Activated CD4-positive, alpha-beta T cell treated with anti-CD3 and anti-CD28 coated beads for 36 hours (primary cell): ENCODE data around the gene PCK2. TPM values are rescaled to one million over a fixed set of nuclear protein-coding genes. Genes with fewer than 3 reads are reported as not detected.

ENCODE experiments used
- ATAC-seq: fragments of 200-7000 bp; cut with Tn5 transposase; one replicate; pipeline ENCODE4 v1.10.0; 2021; ENCODE audit warnings: mild to moderate bottlenecking, moderate library complexity
- CTCF ChIA-PET: fragments of 350-600 bp; sonication (Branson Sonifier 250); formaldehyde crosslinking; loops from one replicate; lab custom pipeline; 2021; ENCODE audit warnings: antibody characterized with exemption; lab: Charles Lee
- POLR2A ChIA-PET: fragments of 350-600 bp; sonication (Branson Sonifier 250); formaldehyde crosslinking; loops from one replicate; lab custom pipeline; 2021; ENCODE audit warnings: antibody characterized with exemption, inconsistent platforms; lab: Charles Lee
- DNase-seq: peaks from one replicate; pipeline ENCODE4 v3.0.0-alpha.2; 2020
- H3K27ac Mint-ChIP-seq: one replicate; pipeline ENCODE4 v1.8.0; 2021; ENCODE audit warnings: mixed read lengths
- H3K27me3 Mint-ChIP-seq: one replicate; pipeline ENCODE4 v1.8.0; 2021; ENCODE audit warnings: mixed read lengths
- H3K36me3 Mint-ChIP-seq: one replicate; pipeline ENCODE4 v1.8.0; 2021; ENCODE audit warnings: low read depth, mixed read lengths
- H3K4me1 Mint-ChIP-seq: one replicate; pipeline ENCODE4 v1.8.0; 2021; ENCODE audit warnings: mixed read lengths
- H3K4me3 Mint-ChIP-seq: one replicate; pipeline ENCODE4 v1.8.0; 2021; ENCODE audit warnings: mild to moderate bottlenecking, moderate library complexity, mixed read lengths
- H3K9me3 Mint-ChIP-seq: one replicate; pipeline ENCODE4 v1.8.0; 2021; ENCODE audit warnings: low read depth, mixed read lengths
- intact Hi-C, 2 experiments: fragments of 100-400 bp; cut with DNase I in 1 of 2; cut with micrococcal nuclease in 1 of 2; formaldehyde crosslinking; loops; one replicate each; pipeline versions ENCODE4 v1.14.2 to v1.15.1; 2022 to 2024; cut with DNase I, micrococcal nuclease
- total RNA-seq, 2 experiments: library from RNA; stranded (reverse); gene quantifications; one replicate each; pipeline ENCODE4 v1.2.3, GENCODE V29; 2021

The PCK2 gene
- total RNA-seq, 2 experiments from 2014 or later = 101 to 115 TPM

DNA sequence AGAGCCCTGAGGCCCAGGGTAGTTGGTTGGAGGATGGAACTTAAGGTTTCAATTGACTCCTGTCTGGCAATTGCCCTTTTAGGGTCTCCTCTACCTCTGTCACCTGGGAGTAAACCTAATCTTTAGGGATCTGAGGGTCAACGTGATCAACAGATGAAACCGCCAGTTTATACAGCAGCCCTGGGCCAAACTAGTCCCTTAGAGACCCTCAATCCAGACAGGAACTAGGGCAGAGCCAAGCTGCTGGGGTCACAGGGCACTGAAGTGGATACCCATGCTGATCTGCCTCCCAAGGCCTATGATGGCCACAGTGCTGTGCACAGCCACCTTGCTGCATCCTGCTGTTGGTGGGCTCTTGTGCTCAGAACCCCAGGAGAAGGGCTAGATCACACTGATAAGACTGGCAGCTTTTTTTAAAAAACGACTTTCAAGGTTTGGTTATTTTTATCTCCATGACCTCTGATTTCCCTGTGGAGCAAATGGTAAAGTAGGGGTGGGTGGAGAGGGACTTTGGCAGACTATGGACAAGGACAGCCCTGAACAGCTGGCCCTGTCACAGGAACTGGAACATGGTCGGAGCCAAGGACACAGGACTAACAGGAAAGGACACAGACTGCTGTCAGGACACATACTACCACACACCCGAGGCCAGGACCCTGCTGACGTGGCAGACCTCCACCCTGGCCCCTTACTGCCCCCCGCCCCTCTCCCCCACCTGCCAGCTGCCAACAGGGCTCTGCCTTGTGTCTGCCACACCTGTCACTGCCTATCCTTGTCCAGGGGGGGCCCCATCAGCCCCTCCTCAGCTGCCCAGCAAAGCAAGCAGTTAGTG, 36.8 kb downstream of the PCK2 start:
- Mint-ChIP-seq H3K4me1 (peaks cover 23% of the 10 kb centered on the region), H3K27ac (peak overlapping the region; percentile 1), H3K36me3 (no peaks in the 10 kb centered on the region), H3K9me3 (no peaks in the 10 kb centered on the region), H3K27me3 (no peaks in the 10 kb centered on the region), H3K4me3 (no peak overlapping the region)
- POLR2A ChIA-PET = no interaction called here
- no peak for ATAC-seq
- intact Hi-C loops = no loop called here
- no peak for DNase-seq
- CTCF ChIA-PET = interaction anchor here (0.6 to 1.0 kb wide), 5 partner anchors 9 to 1141 kb away, joined by 3 to 4 read pairs (median 3); no protein-coding TSS in a partner anchor

DNA sequence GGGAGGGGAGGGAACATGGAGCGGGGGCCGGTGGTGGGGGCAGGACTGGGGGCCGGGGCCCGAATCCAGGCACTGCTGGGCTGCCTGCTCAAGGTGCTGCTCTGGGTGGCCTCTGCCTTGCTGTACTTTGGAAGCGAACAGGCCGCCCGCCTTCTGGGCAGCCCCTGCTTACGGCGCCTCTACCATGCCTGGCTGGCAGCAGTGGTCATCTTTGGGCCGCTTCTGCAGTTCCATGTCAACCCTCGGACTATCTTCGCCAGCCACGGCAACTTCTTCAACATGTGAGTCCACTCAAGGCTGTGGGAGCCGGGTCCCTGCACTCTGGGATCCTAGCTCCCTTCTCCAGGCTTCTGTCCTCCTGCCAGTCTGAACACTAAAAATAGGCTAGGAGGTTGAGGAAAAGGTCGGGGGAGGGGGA, 37.4 kb downstream of the PCK2 start:
- Mint-ChIP-seq H3K27ac (peak overlapping the region; percentile 44), H3K9me3 (no peaks in the 10 kb centered on the region), H3K4me3 (no peak overlapping the region), H3K36me3 (peaks cover 2% of the 10 kb centered on the region), H3K4me1 (peaks cover 23% of the 10 kb centered on the region), H3K27me3 (no peaks in the 10 kb centered on the region)
- no peak for ATAC-seq
- ChIA-PET POLR2A (no interaction called here), CTCF (interaction anchor here (0.6 to 3.4 kb wide), 8 partner anchors 14 to 1142 kb away, joined by 3 to 15 read pairs (median 4); partner anchors contain the start of genes DCAF11, IRF9, NRL and RNF31)
- intact Hi-C loops = no loop called here
- DNase-seq = no peak

GRCh38 chr14:24132061-24132685, 38.1 kb downstream of the PCK2 start:
- DNase-seq (peak; percentile 55), ATAC-seq (no peak)
- ChIA-PET POLR2A (interaction anchor here (2.1 kb wide), 1 partner anchor 18 kb away, joined by 5 read pairs; the partner anchor contains the start of genes DCAF11 and NRL), CTCF (interaction anchor here (0.7 to 3.4 kb wide), 9 partner anchors 8 to 620 kb away, joined by 3 to 15 read pairs (median 4); partner anchors contain the start of genes DCAF11, IRF9, NRL and RNF31)
- peaks cover 8% of the 10 kb centered on the region for H3K36me3 Mint-ChIP-seq
- H3K27me3 Mint-ChIP-seq = no peaks in the 10 kb centered on the region
- H3K27ac Mint-ChIP-seq = peak overlapping the region; percentile 80
- no peak overlapping the region for H3K4me3 Mint-ChIP-seq
- peaks cover 25% of the 10 kb centered on the region for H3K4me1 Mint-ChIP-seq
- intact Hi-C loops = no loop called here
- no peaks in the 10 kb centered on the region for H3K9me3 Mint-ChIP-seq

DNA sequence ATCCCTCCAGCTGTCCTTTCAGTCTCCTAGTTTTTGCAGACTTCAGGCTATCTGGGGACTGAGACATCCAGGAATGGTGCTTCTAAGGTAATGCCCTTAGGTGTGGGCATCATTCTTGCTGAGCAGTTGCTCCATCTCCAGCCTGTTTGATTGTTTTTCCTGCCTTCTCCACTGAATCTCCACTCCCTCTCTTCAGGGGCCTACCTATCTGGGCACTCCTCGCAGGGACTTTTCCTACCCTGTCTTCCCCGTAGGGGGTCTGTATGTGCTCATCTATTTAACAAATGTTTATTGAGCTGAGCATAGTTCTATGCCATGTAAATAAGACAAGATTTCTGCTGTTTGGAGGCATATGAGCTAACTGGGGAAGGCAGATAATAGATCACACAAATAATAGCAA, 38.9 kb downstream of the PCK2 start:
- Mint-ChIP-seq H3K4me3 (no peak overlapping the region), H3K27me3 (no peaks in the 10 kb centered on the region), H3K4me1 (peaks cover 31% of the 10 kb centered on the region), H3K36me3 (peaks cover 15% of the 10 kb centered on the region), H3K9me3 (no peaks in the 10 kb centered on the region), H3K27ac (peak overlapping the region; percentile 80)
- CTCF ChIA-PET = interaction anchor here (0.6 to 3.4 kb wide), 7 partner anchors 14 to 81 kb away, joined by 3 to 15 read pairs (median 4); partner anchors contain the start of genes DCAF11, IRF9, NRL and RNF31
- intact Hi-C loops = no loop called here
- ATAC-seq (no peak), DNase-seq (no peak)
- POLR2A ChIA-PET = interaction anchor here (2.1 kb wide), 1 partner anchor 18 kb away, joined by 5 read pairs; the partner anchor contains the start of genes DCAF11 and NRL

- DNase-seq (no peak), ATAC-seq (no peak)
- no peak overlapping the region for H3K27ac Mint-ChIP-seq
- ChIA-PET CTCF (interaction anchor here (0.6 to 3.4 kb wide), 3 partner anchors 27 to 302 kb away, joined by 3 to 15 read pairs (median 3); partner anchors contain the start of gene IRF9), POLR2A (interaction anchor here (0.6 to 2.1 kb wide), 4 partner anchors 19 to 65 kb away, joined by 3 to 8 read pairs (median 6); partner anchors contain the start of genes DCAF11 and NRL)
- H3K27me3 Mint-ChIP-seq = no peaks in the 10 kb centered on the region
- no peaks in the 10 kb centered on the region for H3K9me3 Mint-ChIP-seq
- H3K4me3 Mint-ChIP-seq = no peak overlapping the region
- H3K36me3 Mint-ChIP-seq = peaks cover 22% of the 10 kb centered on the region
- peaks cover 38% of the 10 kb centered on the region for H3K4me1 Mint-ChIP-seq
- intact Hi-C loops = no loop called here
Measured at GRCh38 chr14:24133735-24134134, 39.6 kb downstream of the PCK2 start.

DNA sequence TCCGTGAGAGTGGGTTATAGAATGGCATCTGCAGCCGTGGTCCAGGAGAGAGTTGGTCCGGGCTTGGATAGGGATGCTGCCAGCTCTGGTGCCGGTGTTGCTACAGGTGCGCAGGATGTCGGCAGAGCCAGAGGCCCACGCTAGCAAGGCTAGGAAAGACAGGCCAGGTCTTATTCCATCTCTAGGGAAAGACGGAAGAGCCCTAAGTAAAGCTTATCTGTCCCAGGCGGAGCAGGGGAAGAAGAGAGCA, 41.4 kb downstream of the PCK2 start:
- intact Hi-C loops = loop anchor here in 1 of 2 experiments (5.0 kb wide), 1 partner anchor 297 kb away; no protein-coding TSS in a partner anchor
- H3K27ac Mint-ChIP-seq = peak overlapping the region; percentile 92
- CTCF ChIA-PET = interaction anchor here (0.6 to 2.3 kb wide), 8 partner anchors 11 to 839 kb away, joined by 3 to 12 read pairs (median 5); partner anchors contain the start of genes CARMIL3, DCAF11, NRL and PSME2
- peak overlapping the region; percentile 92 for H3K4me3 Mint-ChIP-seq
- POLR2A ChIA-PET = interaction anchor here (0.6 to 3.1 kb wide), 8 partner anchors 11 to 470 kb away, joined by 3 to 35 read pairs (median 6); partner anchors contain the start of genes DCAF11, IPO4, IRF9 and NRL
- peaks cover 39% of the 10 kb centered on the region for H3K36me3 Mint-ChIP-seq
- no peaks in the 10 kb centered on the region for H3K9me3 Mint-ChIP-seq
- DNase-seq (peak; percentile 38), ATAC-seq (peak; percentile 1)
- peaks cover 50% of the 10 kb centered on the region for H3K4me1 Mint-ChIP-seq
- no peaks in the 10 kb centered on the region for H3K27me3 Mint-ChIP-seq

DNA sequence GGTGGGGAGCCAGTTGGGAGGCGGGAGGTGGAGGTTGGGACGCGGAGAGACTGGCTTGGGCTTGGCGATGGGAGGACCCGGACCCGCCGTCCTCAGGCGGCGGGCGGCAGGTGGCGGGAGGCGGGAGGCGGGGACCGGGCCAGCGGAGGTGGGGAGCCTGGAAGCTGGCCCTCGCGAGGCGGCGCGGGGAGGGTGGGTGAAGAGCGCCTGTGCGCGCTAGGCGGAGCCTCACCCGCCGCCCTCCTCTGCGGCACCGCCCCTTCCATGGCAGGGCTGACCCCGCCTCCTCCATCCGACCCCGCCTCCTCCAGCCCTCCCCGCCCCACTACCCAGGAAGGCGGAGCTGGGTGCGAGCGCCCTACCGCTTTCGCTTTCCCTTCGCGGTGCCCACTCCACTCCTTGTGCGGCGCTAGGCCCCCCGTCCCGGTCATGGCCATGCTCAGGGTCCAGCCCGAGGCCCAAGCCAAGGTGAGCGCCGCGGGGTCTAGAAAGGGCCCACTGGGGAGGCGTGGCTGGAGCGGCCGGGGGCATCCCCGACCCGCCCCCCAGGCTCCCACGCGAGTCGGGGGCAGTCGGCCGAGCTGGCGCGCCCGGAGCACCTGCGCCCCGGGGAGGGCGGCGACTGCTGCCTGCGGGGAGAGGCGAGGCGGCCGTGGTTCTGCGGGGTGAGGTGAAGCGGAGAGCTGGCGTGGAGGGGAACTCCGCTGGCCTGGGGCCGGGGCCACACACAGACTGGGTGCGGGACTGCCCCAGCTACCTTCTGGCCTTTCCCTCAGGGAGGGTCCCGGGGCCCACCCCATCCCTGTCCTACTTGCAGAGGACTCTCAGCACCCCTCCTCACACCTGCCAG, 41.9 kb downstream of the PCK2 start, which contains the start of gene PSME1:
Gene PSME1 (plus strand): TSS at position 361 of the 850 bp plus-strand sequence. CDS start 69 bp downstream, at position 430.
- ATAC-seq = peak; percentile 95
- H3K36me3 Mint-ChIP-seq = peaks cover 45% of the 10 kb centered on the region

DNA sequence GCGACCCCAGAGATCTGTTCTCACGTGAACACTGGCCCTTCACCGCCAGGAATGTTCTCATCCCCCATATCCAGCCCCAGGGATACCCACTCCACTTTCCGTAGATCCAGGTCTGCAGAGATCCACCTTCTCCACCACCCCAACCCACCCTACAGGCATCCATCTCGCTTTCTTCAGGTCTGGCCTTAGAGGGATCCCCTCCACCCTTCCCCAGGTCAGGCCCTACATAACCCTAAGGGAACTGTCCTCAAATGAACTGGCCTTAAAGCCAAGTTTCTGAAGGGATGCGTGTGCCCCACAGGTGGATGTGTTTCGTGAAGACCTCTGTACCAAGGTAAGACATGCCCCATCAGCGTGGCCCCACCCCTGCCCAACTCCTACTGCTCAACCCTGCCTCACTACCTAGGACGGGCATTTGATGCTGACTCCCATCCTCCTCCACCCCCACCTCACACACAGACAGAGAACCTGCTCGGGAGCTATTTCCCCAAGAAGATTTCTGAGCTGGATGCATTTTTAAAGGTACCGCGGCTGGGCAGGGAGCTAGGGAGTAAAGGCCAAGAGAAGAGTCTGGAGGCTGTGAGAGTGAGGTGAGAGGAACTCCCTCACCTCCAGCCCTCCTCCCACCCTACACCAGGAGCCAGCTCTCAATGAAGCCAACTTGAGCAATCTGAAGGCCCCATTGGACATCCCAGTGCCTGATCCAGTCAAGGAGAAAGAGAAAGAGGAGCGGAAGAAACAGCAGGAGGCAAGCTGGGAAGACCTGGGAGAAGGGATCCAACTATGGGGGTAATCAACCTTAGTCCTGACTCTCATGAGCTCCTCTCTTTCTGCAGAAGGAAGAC, 42.8 kb downstream of the PCK2 start:
- ATAC-seq (no peak), DNase-seq (peak; percentile 44)
- peak overlapping the region; percentile 91 for H3K27ac Mint-ChIP-seq
- H3K27me3 Mint-ChIP-seq = no peaks in the 10 kb centered on the region
- CTCF ChIA-PET = interaction anchor here (0.7 to 2.5 kb wide), 9 partner anchors 10 to 299 kb away, joined by 3 to 14 read pairs (median 5); partner anchors contain the start of genes CIDEB, DCAF11, IRF9 and MDP1
- H3K4me3 Mint-ChIP-seq = peak overlapping the region; percentile 92
- peaks cover 47% of the 10 kb centered on the region for H3K36me3 Mint-ChIP-seq
- POLR2A ChIA-PET = interaction anchor here (0.6 to 3.1 kb wide), 7 partner anchors 9 to 1374 kb away, joined by 3 to 35 read pairs (median 4); partner anchors contain the start of genes DCAF11, IRF9, NRL and PSME2
- peaks cover 50% of the 10 kb centered on the region for H3K4me1 Mint-ChIP-seq
- no peaks in the 10 kb centered on the region for H3K9me3 Mint-ChIP-seq
- intact Hi-C loops = loop anchor here (1.0 to 5.0 kb wide), 9 partner anchors 9 to 295 kb away; partner anchors contain the start of genes DCAF11 (in 2 of the 2), IPO4 (in 2 of the 2), NRL (in 2 of the 2) and CHMP4A (in 1 of the 2)

More for the DNA sequence above, 41.9 kb downstream of the PCK2 start, which contains the start of gene PSME1:
- intact Hi-C loops = loop anchor here (1.0 to 5.0 kb wide), 9 partner anchors 10 to 296 kb away; partner anchors contain the start of genes DCAF11 (in 2 of the 2), IPO4 (in 2 of the 2), NRL (in 2 of the 2) and CHMP4A (in 1 of the 2)
- Mint-ChIP-seq H3K4me1 (peaks cover 50% of the 10 kb centered on the region), H3K9me3 (no peaks in the 10 kb centered on the region), H3K27ac (peak within 1 kb of the TSS; percentile 92), H3K4me3 (peak within 1 kb of the TSS; percentile 92), H3K27me3 (no peaks in the 10 kb centered on the region)
- DNase-seq = peak; percentile 98
- CTCF ChIA-PET = interaction anchor here (0.8 to 2.3 kb wide), 9 partner anchors 10 to 300 kb away, joined by 3 to 12 read pairs (median 4); partner anchors contain the start of genes CARMIL3, CIDEB, DCAF11 and NRL
- POLR2A ChIA-PET = interaction anchor here (0.6 to 3.1 kb wide), 11 partner anchors 10 to 1373 kb away, joined by 3 to 35 read pairs (median 4); partner anchors contain the start of genes DCAF11, IPO4, IRF9 and NRL
